IPS-20b (cell line): ENCODE data around the gene EPHB2.
"Not testable (repeated sequence)": the region's sequence is repeated elsewhere in the genome, so short reads cannot be mapped to it uniquely, and the experiment has no call there.

Experiments used
- H3K27ac ChIP-seq: one replicate; pipeline ENCODE4 v1.5.1; 2013; ENCODE audit warnings: low read length
- H3K27me3 ChIP-seq: 2 replicates; pipeline ENCODE4 v1.6.1; 2013; ENCODE audit warnings: mild to moderate bottlenecking, low read length, inconsistent platforms; ENCODE audit not compliant: insufficient read depth
- H3K36me3 ChIP-seq: 2 replicates; pipeline ENCODE4 v1.6.1; 2013; ENCODE audit warnings: low read depth, mild to moderate bottlenecking, inconsistent platforms, low read length, moderate library complexity; ENCODE audit not compliant: insufficient read depth
- H3K4me1 ChIP-seq: 2 replicates; pipeline ENCODE4 v1.6.1; 2013; ENCODE audit warnings: mild to moderate bottlenecking, control low read depth, inconsistent platforms, low read length, moderate library complexity; ENCODE audit not compliant: insufficient read depth
- H3K4me3 ChIP-seq: 2 replicates; pipeline ENCODE4 v1.5.1; 2013; ENCODE audit warnings: mild to moderate bottlenecking, low read length, inconsistent platforms
- H3K9ac ChIP-seq: 2 replicates; pipeline ENCODE4 v1.6.1; 2013; ENCODE audit warnings: low read depth, mild to moderate bottlenecking, inconsistent platforms, low read length, moderate library complexity
- H3K9me3 ChIP-seq: 2 replicates; pipeline ENCODE4 v1.6.1; 2013; ENCODE audit warnings: mild to moderate bottlenecking, low read depth, low read length, inconsistent platforms; ENCODE audit not compliant: insufficient read depth

Gene EPHB2

GRCh38 chr1:22830757-22831340 is 120.2 kb downstream of the EPHB2 start:
- no peak overlapping the region for H3K4me3 ChIP-seq
- H3K9me3 ChIP-seq, result no peaks in the 10 kb centered on the region
- no peaks in the 10 kb centered on the region for H3K36me3 ChIP-seq
- no peaks in the 10 kb centered on the region for H3K27me3 ChIP-seq
- H3K9ac ChIP-seq, result no peak overlapping the region
- peaks cover 23% of the 10 kb centered on the region for H3K4me1 ChIP-seq
- no peak overlapping the region for H3K27ac ChIP-seq

- Histone ChIP-seq H3K4me1 (peaks cover 13% of the 10 kb centered on the region), H3K9me3 (no peaks in the 10 kb centered on the region), H3K9ac (no peak overlapping the region), H3K27ac (no peak overlapping the region), H3K4me3 (no peak overlapping the region), H3K27me3 (no peaks in the 10 kb centered on the region), H3K36me3 (no peaks in the 10 kb centered on the region)
These were observed 121.2 kb downstream of the EPHB2 start for GRCh38 chr1:22831729-22832413.

GRCh38 chr1:22832414-22832786 is 121.8 kb downstream of the EPHB2 start:
- no peak overlapping the region for H3K27ac ChIP-seq
- no peak overlapping the region for H3K9ac ChIP-seq
- H3K4me1 ChIP-seq, result peaks cover 8% of the 10 kb centered on the region
- no peak overlapping the region for H3K4me3 ChIP-seq
- H3K36me3 ChIP-seq, result no peaks in the 10 kb centered on the region
- no peaks in the 10 kb centered on the region for H3K27me3 ChIP-seq
- no peaks in the 10 kb centered on the region for H3K9me3 ChIP-seq

GRCh38 chr1:22833699-22834098 is 123.1 kb downstream of the EPHB2 start:
- no peaks in the 10 kb centered on the region for H3K27me3 ChIP-seq
- H3K9ac ChIP-seq, result no peak overlapping the region
- no peaks in the 10 kb centered on the region for H3K9me3 ChIP-seq
- H3K27ac ChIP-seq, result no peak overlapping the region
- no peaks in the 10 kb centered on the region for H3K36me3 ChIP-seq
- no peak overlapping the region for H3K4me3 ChIP-seq
- peaks cover 3% of the 10 kb centered on the region; the same call in 1 of the 2 replicates for H3K4me1 ChIP-seq

GRCh38 chr1:22834420-22834819 is 123.8 kb downstream of the EPHB2 start:
- not testable (repeated sequence) for H3K9me3 ChIP-seq, H3K9ac ChIP-seq, H3K4me1 ChIP-seq, H3K27ac ChIP-seq, H3K4me3 ChIP-seq, H3K36me3 ChIP-seq, H3K27me3 ChIP-seq

- no peaks in the 10 kb centered on the region for H3K9me3 ChIP-seq
- no peak overlapping the region for H3K27ac ChIP-seq
- no peaks in the 10 kb centered on the region for H3K36me3 ChIP-seq
- no peak overlapping the region for H3K4me3 ChIP-seq
- H3K9ac ChIP-seq, result no peak overlapping the region
- H3K4me1 ChIP-seq, result no peaks in the 10 kb centered on the region
- no peaks in the 10 kb centered on the region for H3K27me3 ChIP-seq
These were observed 125.1 kb downstream of the EPHB2 start for GRCh38 chr1:22835636-22836319.

GRCh38 chr1:22836850-22837249 is 126.2 kb downstream of the EPHB2 start:
- no peaks in the 10 kb centered on the region for H3K27me3 ChIP-seq
- H3K36me3 ChIP-seq, result no peaks in the 10 kb centered on the region
- H3K9me3 ChIP-seq, result no peaks in the 10 kb centered on the region
- no peak overlapping the region for H3K27ac ChIP-seq
- H3K4me1 ChIP-seq, result no peaks in the 10 kb centered on the region
- H3K9ac ChIP-seq, result no peak overlapping the region
- H3K4me3 ChIP-seq, result no peak overlapping the region

GRCh38 chr1:22837332-22837731 is 126.7 kb downstream of the EPHB2 start:
- H3K4me3 ChIP-seq, result no peak overlapping the region
- no peak overlapping the region for H3K27ac ChIP-seq
- no peaks in the 10 kb centered on the region for H3K4me1 ChIP-seq
- no peaks in the 10 kb centered on the region for H3K9me3 ChIP-seq
- H3K36me3 ChIP-seq, result no peaks in the 10 kb centered on the region
- no peaks in the 10 kb centered on the region for H3K27me3 ChIP-seq
- H3K9ac ChIP-seq, result no peak overlapping the region

GRCh38 chr1:22838965-22839364 is 128.3 kb downstream of the EPHB2 start:
- H3K9me3 ChIP-seq, result no peaks in the 10 kb centered on the region
- H3K4me1 ChIP-seq, result no peaks in the 10 kb centered on the region
- no peak overlapping the region for H3K9ac ChIP-seq
- H3K4me3 ChIP-seq, result no peak overlapping the region
- H3K36me3 ChIP-seq, result no peaks in the 10 kb centered on the region
- H3K27me3 ChIP-seq, result no peaks in the 10 kb centered on the region
- H3K27ac ChIP-seq, result no peak overlapping the region

- Histone ChIP-seq H3K4me1 (no peaks in the 10 kb centered on the region), H3K27ac (no peak overlapping the region)
These were observed 129.2 kb downstream of the EPHB2 start for GRCh38 chr1:22839806-22840205.

GRCh38 chr1:22841142-22841541 is 130.5 kb downstream of the EPHB2 start:
- Histone ChIP-seq H3K27ac (no peak overlapping the region), H3K9me3 (no peaks in the 10 kb centered on the region), H3K36me3 (no peaks in the 10 kb centered on the region), H3K4me3 (no peak overlapping the region), H3K27me3 (no peaks in the 10 kb centered on the region), H3K4me1 (no peaks in the 10 kb centered on the region), H3K9ac (no peak overlapping the region)

More at GRCh38 chr1:22839806-22840205, 129.2 kb downstream of the EPHB2 start:
- Histone ChIP-seq H3K9me3 (no peaks in the 10 kb centered on the region), H3K4me3 (no peak overlapping the region), H3K36me3 (no peaks in the 10 kb centered on the region), H3K9ac (no peak overlapping the region), H3K27me3 (no peaks in the 10 kb centered on the region)

- Histone ChIP-seq H3K27me3 (no peaks in the 10 kb centered on the region), H3K4me1 (no peaks in the 10 kb centered on the region), H3K9me3 (no peaks in the 10 kb centered on the region), H3K27ac (no peak overlapping the region), H3K36me3 (no peaks in the 10 kb centered on the region), H3K4me3 (no peak overlapping the region), H3K9ac (no peak overlapping the region)
These were observed 131.2 kb downstream of the EPHB2 start for GRCh38 chr1:22841860-22842281.
